Mammary epithelial cell (primary cell): ENCODE measurements around the gene BRD4.

Experiments used
- CTCF ChIP-seq, 2 donors: IDR thresholded peaks in 1 of 2; conservative IDR thresholded peaks in 1 of 2; 2 replicates each; pipeline ENCODE4 v1.5.1; 2011 to 2012; ENCODE audit warnings: inconsistent platforms in 2 of 2, low read length in 2 of 2, mild to moderate bottlenecking in 2 of 2, control low read depth in 1 of 2, low read depth in 1 of 2; ENCODE audit not compliant: insufficient read depth in 1 of 2; ENCODE audit errors: extremely low read depth in 1 of 2
- EZH2 ChIP-seq: IDR thresholded peaks from 2 replicates; pipeline ENCODE4 v1.6.1; 2012; ENCODE audit warnings: low read length, inconsistent platforms, borderline replicate concordance

GRCh38 chr19:15331419-15332310 lies 674 bp downstream of the BRD4 start:
- TF ChIP-seq CTCF (conservative IDR thresholded peaks at IDR 0.05 in 1 of 2, IDR thresholded peaks at IDR 0.05 in 1 of 2; ENCODE audit: extremely low read depth in 1 of 2, insufficient read depth in 1 of 2, low read depth in 1 of 2, low read length in 2 of 2), result no peak
- no peak for TF ChIP-seq EZH2
